NCI-H774 (cell line): ENCODE results near the gene CST6.

Experiments used
- DNase-seq: peaks from one replicate; lab custom pipeline; 2025; lab: John Stamatoyannopoulos, UW

The CST6 gene

GRCh38 chr11:66011785-66012303, at the start of gene CST6:
Gene CST6 (plus strand): TSS chr11:66012008. CDS start chr11:66012045, 37 bp downstream.
- DNase-seq = no peak

- no peak for DNase-seq
Measured at GRCh38 chr11:65962141-65962564, 49.7 kb upstream of the CST6 start.

GRCh38 chr11:65964906-65965305, 46.9 kb upstream of the CST6 start:
- DNase-seq = no peak

- no peak for DNase-seq
Measured at GRCh38 chr11:65965986-65966762, 45.6 kb upstream of the CST6 start.

- no peak for DNase-seq
Measured at GRCh38 chr11:65967329-65967934, 44.4 kb upstream of the CST6 start.

GRCh38 chr11:65968600-65969482, 43.0 kb upstream of the CST6 start:
- no peak for DNase-seq

- DNase-seq = no peak
Measured at GRCh38 chr11:65972116-65972515, 39.7 kb upstream of the CST6 start.

GRCh38 chr11:65973439-65974110, 38.2 kb upstream of the CST6 start:
- no peak for DNase-seq

GRCh38 chr11:65975771-65976170, 36.0 kb upstream of the CST6 start:
- DNase-seq = no peak

GRCh38 chr11:65976216-65977176, 35.3 kb upstream of the CST6 start:
- no peak for DNase-seq

- DNase-seq = no peak
Measured at GRCh38 chr11:65977621-65978390, 34.0 kb upstream of the CST6 start.

GRCh38 chr11:65978391-65979238, 33.2 kb upstream of the CST6 start:
- DNase-seq = no peak

GRCh38 chr11:65979261-65979759, 32.5 kb upstream of the CST6 start:
- no peak for DNase-seq

- DNase-seq = no peak
Measured at GRCh38 chr11:65981101-65981740, 30.6 kb upstream of the CST6 start.

GRCh38 chr11:65981972-65982823, 29.6 kb upstream of the CST6 start:
- DNase-seq = no peak

- DNase-seq = no peak
Measured at GRCh38 chr11:65982824-65983588, 28.8 kb upstream of the CST6 start.
